A549 (cell line): ENCODE results near the gene COPS4.

Experiments
- BHLHE40 ChIP-seq: IDR thresholded peaks from 2 replicates; pipeline ENCODE4 v1.6.1; 2012; ENCODE audit warnings: low read depth, low read length, inconsistent platforms
- CTCF ChIP-seq: fragments of >200 bp; sonication (Bioruptor Twin); formaldehyde crosslinking; IDR thresholded peaks from 3 replicates; pipeline ENCODE4 v1.5.1; 2016
- EHMT2 ChIP-seq: fragments of 200-600 bp; sonication (generic); IDR thresholded peaks from 2 replicates; pipeline ENCODE4 v1.6.1; 2016; ENCODE audit warnings: antibody characterized with exemption, low read depth, mild to moderate bottlenecking, moderate library complexity
- ESRRA ChIP-seq: fragments of 150-350 bp; IDR thresholded peaks from 2 replicates; pipeline ENCODE4 v1.6.1; 2014; ENCODE audit warnings: mild to moderate bottlenecking, low read length, borderline replicate concordance
- FOSL2 ChIP-seq, 2 experiments: fragments of 450-650 bp in 1 of 2; fragments of >200 bp in 1 of 2; sonication (Bioruptor Twin) in 1 of 2; formaldehyde crosslinking; IDR thresholded peaks; 2 replicates each; pipeline versions ENCODE4 v1.5.0 to v1.6.1; 2016 to 2020; ENCODE audit warnings: mild to moderate bottlenecking in 1 of 2, moderate library complexity in 1 of 2
- MAFK ChIP-seq: fragments of 450-650 bp; IDR thresholded peaks from 2 replicates; pipeline ENCODE4 v1.6.1; 2014; ENCODE audit not compliant: partially characterized antibody
- MAX ChIP-seq: IDR thresholded peaks from 2 replicates; pipeline ENCODE4 v1.6.1; 2012
- SMC3 ChIP-seq: fragments of >200 bp; sonication (Bioruptor Twin); formaldehyde crosslinking; IDR thresholded peaks from 3 replicates; pipeline ENCODE4 v1.6.1; 2018; ENCODE audit warnings: inconsistent platforms
- TF ChIP-seq, protein P1 (sequence below): fragments of >200 bp; sonication (Bioruptor Twin); formaldehyde crosslinking; IDR thresholded peaks from 3 replicates; pipeline ENCODE4 v1.6.1; 2016

GRCh38 chr4:83112678-83113428, 77.9 kb downstream of the COPS4 start:
- no peak for TF ChIP-seq CTCF
- TF ChIP-seq FOSL2 (IDR thresholded peaks at IDR 0.05): no peak
- no peak for TF ChIP-seq FOSL2 (CRISPR knock-in tag; IDR thresholded peaks at IDR 0.05)
- TF ChIP-seq, protein P1, sequence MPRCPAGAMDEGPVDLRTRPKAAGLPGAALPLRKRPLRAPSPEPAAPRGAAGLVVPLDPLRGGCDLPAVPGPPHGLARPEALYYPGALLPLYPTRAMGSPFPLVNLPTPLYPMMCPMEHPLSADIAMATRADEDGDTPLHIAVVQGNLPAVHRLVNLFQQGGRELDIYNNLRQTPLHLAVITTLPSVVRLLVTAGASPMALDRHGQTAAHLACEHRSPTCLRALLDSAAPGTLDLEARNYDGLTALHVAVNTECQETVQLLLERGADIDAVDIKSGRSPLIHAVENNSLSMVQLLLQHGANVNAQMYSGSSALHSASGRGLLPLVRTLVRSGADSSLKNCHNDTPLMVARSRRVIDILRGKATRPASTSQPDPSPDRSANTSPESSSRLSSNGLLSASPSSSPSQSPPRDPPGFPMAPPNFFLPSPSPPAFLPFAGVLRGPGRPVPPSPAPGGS: no peak
- TF ChIP-seq ESRRA: no peak
- no peak for TF ChIP-seq MAFK
- no peak for TF ChIP-seq SMC3
- no peak for TF ChIP-seq EHMT2
- TF ChIP-seq MAX: no peak
- no peak for TF ChIP-seq BHLHE40
